PC-9 (cell line): ENCODE results near the gene PHF21A. TPM values are rescaled to one million over a fixed set of nuclear protein-coding genes. Genes with fewer than 3 reads are reported as not detected.
A peak's percentile ranks its signal among the peaks of the same experiment; 100 is the strongest.

Source experiments
- BruUV-seq: library from RNA; stranded (reverse); fragments of 400-500 nt; replicated peaks from 2 replicates; lab custom pipeline; 2021; lab: Mats Ljungman, UMichigan
- CTCF ChIA-PET: fragments of 300-600 bp; sonication (Branson Sonifier 250); formaldehyde crosslinking; loops from one replicate; lab custom pipeline; 2022; ENCODE audit warnings: antibody characterized with exemption; lab: Charles Lee
- POLR2A ChIA-PET: fragments of 300-600 bp; sonication (Branson Sonifier 250); formaldehyde crosslinking; loops from one replicate; lab custom pipeline; 2022; ENCODE audit warnings: antibody characterized with exemption; ENCODE audit not compliant: unreplicated experiment; lab: Charles Lee
- DNase-seq, 2 experiments: peaks; one replicate each; pipeline versions ENCODE4 v3.0.0 to v3.0.0-alpha.2; 2015 to 2022; ENCODE audit warnings: mixed read lengths in 1 of 2
- H2AFZ ChIP-seq: fragments of 200-600 bp; sonication (generic); 2 replicates; pipeline ENCODE4 v1.8.1; 2017; ENCODE audit warnings: antibody characterized with exemption
- H3F3A ChIP-seq: fragments of 200-600 bp; sonication (generic); 2 replicates; pipeline ENCODE4 v1.8.1; 2017; ENCODE audit warnings: antibody characterized with exemption, mild to moderate bottlenecking, low read depth; ENCODE audit not compliant: insufficient read depth
- H3K27ac ChIP-seq: fragments of 200-600 bp; sonication (generic); 2 replicates; pipeline ENCODE4 v1.6.1; 2016; ENCODE audit warnings: mixed run types
- H3K27me3 ChIP-seq: fragments of 200-600 bp; sonication (generic); 2 replicates; pipeline ENCODE4 v1.6.1; 2016; ENCODE audit warnings: low read depth, mixed run types; ENCODE audit not compliant: insufficient read depth
- H3K36me3 ChIP-seq: fragments of 200-600 bp; sonication (generic); 2 replicates; pipeline ENCODE4 v1.6.1; 2016; ENCODE audit warnings: low read depth, mixed run types
- H3K4me1 ChIP-seq: fragments of 200-600 bp; sonication (generic); replicated peaks from 2 replicates; pipeline ENCODE4 v1.6.1; 2016; ENCODE audit warnings: mixed run types; ENCODE audit not compliant: insufficient read depth
- H3K4me2 ChIP-seq: fragments of 200-600 bp; sonication (generic); 2 replicates; pipeline ENCODE4 v1.6.1; 2017; ENCODE audit warnings: mixed run types
- H3K4me3 ChIP-seq: fragments of 200-600 bp; sonication (generic); 2 replicates; pipeline ENCODE4 v1.6.1; 2016; ENCODE audit warnings: mixed run types
- H3K79me2 ChIP-seq: fragments of 200-600 bp; sonication (generic); 2 replicates; pipeline ENCODE4 v1.6.1; 2017; ENCODE audit warnings: low read depth, mixed run types
- H3K9me2 ChIP-seq: fragments of 200-600 bp; sonication (generic); 2 replicates; pipeline ENCODE4 v1.8.1; 2017; ENCODE audit warnings: mild to moderate bottlenecking; ENCODE audit not compliant: insufficient read depth
- H3K9me3 ChIP-seq: fragments of 200-600 bp; sonication (generic); 2 replicates; pipeline ENCODE4 v1.8.1; 2016; ENCODE audit warnings: low read depth; ENCODE audit not compliant: insufficient read depth
- H4K20me1 ChIP-seq: fragments of 200-600 bp; sonication (generic); 2 replicates; pipeline ENCODE4 v1.8.1; 2017; ENCODE audit not compliant: insufficient read depth
- CTCF ChIP-seq: fragments of 200-600 bp; sonication (generic); conservative IDR thresholded peaks from 2 replicates; pipeline ENCODE4 v1.6.1; 2017; ENCODE audit warnings: mixed run types, antibody characterized with exemption, mild to moderate bottlenecking, moderate library complexity
- EZH2 ChIP-seq: fragments of 200-600 bp; sonication (generic); IDR thresholded peaks from 2 replicates; pipeline ENCODE4 v1.8.0; 2017; ENCODE audit warnings: antibody characterized with exemption, low read depth
- intact Hi-C: fragments of 100-400 bp; cut with micrococcal nuclease; formaldehyde crosslinking; loops from one replicate; pipeline ENCODE4 v1.10.0; 2022; ENCODE audit not compliant: unreplicated experiment
- total RNA-seq: library from RNA; stranded (reverse); gene quantifications from 2 replicates; pipeline ENCODE4 v1.2.3, GENCODE V29; 2021

The PHF21A gene
- total RNA-seq, 1 experiment from 2014 or later = 54.3 TPM

GRCh38 chr11:45921561-45922424 lies 199.5 kb downstream of the PHF21A start:
- H3K4me2 ChIP-seq = peak overlapping the region; percentile 89
- peaks cover 8% of the 10 kb centered on the region for H3K79me2 ChIP-seq
- H2AFZ ChIP-seq = peak overlapping the region; percentile 85
- no TSS peak for BruUV-seq
- H3K9me3 ChIP-seq = no peaks in the 10 kb centered on the region
- peak; percentile 59 to 74 for DNase-seq
- intact Hi-C loops = no loop called here
- no peak overlapping the region for H3K27ac ChIP-seq
- H3K36me3 ChIP-seq = no peaks in the 10 kb centered on the region
- CTCF ChIA-PET = interaction anchor here (0.6 kb wide), 1 partner anchor 20 kb away, joined by 4 read pairs; no protein-coding TSS in a partner anchor
- TF ChIP-seq EZH2 = no peak
- TF ChIP-seq CTCF = no peak
- peak overlapping the region; percentile 72 for H3K4me3 ChIP-seq
- peaks cover 26% of the 10 kb centered on the region; the same call in 1 of the 2 replicates for H3F3A ChIP-seq
- H3K4me1 ChIP-seq = peaks cover 2% of the 10 kb centered on the region; the same call in 1 of the 2 replicates
- H3K9me2 ChIP-seq = no peaks in the 10 kb centered on the region
- POLR2A ChIA-PET = interaction anchor here (0.6 kb wide), 1 partner anchor 238 kb away, joined by 4 read pairs; no protein-coding TSS in a partner anchor
- H3K27me3 ChIP-seq = no peaks in the 10 kb centered on the region
- H4K20me1 ChIP-seq = no peaks in the 10 kb centered on the region

- Histone ChIP-seq H3K36me3 (no peaks in the 10 kb centered on the region), H3K4me2 (no peak overlapping the region), H3F3A (peaks cover 26% of the 10 kb centered on the region; the same call in 1 of the 2 replicates), H2AFZ (no peak overlapping the region), H3K4me3 (no peak overlapping the region), H3K79me2 (peaks cover 18% of the 10 kb centered on the region), H3K4me1 (peaks cover 9% of the 10 kb centered on the region; the same call in 1 of the 2 replicates), H3K9me3 (no peaks in the 10 kb centered on the region), H3K9me2 (no peaks in the 10 kb centered on the region), H3K27ac (no peak overlapping the region), H4K20me1 (no peaks in the 10 kb centered on the region), H3K27me3 (no peaks in the 10 kb centered on the region)
- no peak for DNase-seq
- POLR2A ChIA-PET = no interaction called here
- CTCF ChIA-PET = no interaction called here
- BruUV-seq = no TSS peak
- no peak for TF ChIP-seq CTCF
- no peak for TF ChIP-seq EZH2
- intact Hi-C loops = no loop called here
Observed at GRCh38 chr11:45920531-45921477, 200.4 kb downstream of the PHF21A start.
